ENCODE results near the gene SNTG2. TPM values are rescaled to one million over a fixed set of nuclear protein-coding genes. Genes with fewer than 3 reads are reported as not detected.

SNTG2 gene
- total and polyA plus RNA-seq, 12 donors: 0.39 to 2.8 (median 1.0) TPM; not detected in 1

- ATAC-seq (no peak), DNase-seq (no peak)
- peaks cover 0 to 5% (median 0%) of the 10 kb centered on the region in 7 donors for H3K27me3 ChIP-seq
- no peak for TF ChIP-seq CTCF (IDR thresholded peaks at IDR 0.05)
- H3K4me1 ChIP-seq: peaks cover 0 to 17% (median 0%) of the 10 kb centered on the region in 9 donors
- 76 to 91% methylated on average over 4 of the region's 4 CpGs for WGBS, 2 donors
- no peak overlapping the region for H3K4me3 ChIP-seq
- H3K9me3 ChIP-seq: peaks cover 0 to 34% (median 9%) of the 10 kb centered on the region in 11 donors
- no peaks in the 10 kb centered on the region for H3K36me3 ChIP-seq
- intact Hi-C loops (cut with DNase I): no loop called here
- H3K27ac ChIP-seq: no peak overlapping the region
These were observed 327.5 kb downstream of the SNTG2 start for GRCh38 chr2:1278125-1278524.

DNA sequence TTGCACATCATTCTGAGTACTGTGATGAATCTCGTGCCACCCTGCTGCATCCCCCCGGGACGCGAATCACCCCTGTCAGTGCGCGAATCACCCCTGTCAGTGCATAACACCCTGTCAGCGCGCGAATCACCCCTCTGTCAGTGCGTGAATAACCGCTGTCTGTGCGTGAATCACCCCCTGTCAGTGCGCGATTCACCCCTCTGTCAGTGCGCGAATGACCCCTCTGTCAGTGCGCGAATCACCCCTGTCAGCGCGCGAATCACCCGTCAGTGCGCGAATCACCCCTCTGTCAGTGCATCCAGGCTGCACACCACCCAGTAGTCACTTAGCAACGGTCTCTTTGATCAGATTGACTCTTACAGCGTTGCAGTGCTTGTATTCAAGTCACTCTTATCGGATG, 328.2 kb downstream of the SNTG2 start:
- 91 to 92% methylated on average over 27 of the region's 27 CpGs for WGBS, 2 donors
- peaks cover 0 to 20% (median 0%) of the 10 kb centered on the region in 9 donors for H3K4me1 ChIP-seq
- peaks cover 0 to 32% (median 9%) of the 10 kb centered on the region in 11 donors for H3K9me3 ChIP-seq
- H3K27me3 ChIP-seq: peaks cover 0 to 6% (median 0%) of the 10 kb centered on the region in 7 donors
- intact Hi-C loops (cut with DNase I): no loop called here
- H3K36me3 ChIP-seq: no peaks in the 10 kb centered on the region
- DNase-seq: no peak
- no peak for ATAC-seq
- no peak overlapping the region for H3K4me3 ChIP-seq
- no peak overlapping the region for H3K27ac ChIP-seq
- TF ChIP-seq CTCF (IDR thresholded peaks at IDR 0.05): no peak

- ATAC-seq (peak; percentile 33 to 92 (median 68)), DNase-seq (peak; percentile 45 to 53)
- WGBS, 2 donors: 15 to 20% methylated on average over 22 of the region's 22 CpGs
- no peaks in the 10 kb centered on the region for H3K36me3 ChIP-seq
- H3K4me1 ChIP-seq: peaks cover 0 to 20% (median 0%) of the 10 kb centered on the region in 9 donors
- H3K9me3 ChIP-seq: no peaks in the 10 kb centered on the region
- TF ChIP-seq CTCF (IDR thresholded peaks at IDR 0.05): no peak
- H3K27ac ChIP-seq: no peak overlapping the region
- peaks cover 0 to 15% (median 3%) of the 10 kb centered on the region in 7 donors for H3K27me3 ChIP-seq
- no peak overlapping the region for H3K4me3 ChIP-seq
- intact Hi-C loops (cut with DNase I): no loop called here
These were observed 331.9 kb downstream of the SNTG2 start for GRCh38 chr2:1282552-1282951.

GRCh38 chr2:1283020-1283801, 332.6 kb downstream of the SNTG2 start:
- no peaks in the 10 kb centered on the region for H3K36me3 ChIP-seq
- TF ChIP-seq CTCF (IDR thresholded peaks at IDR 0.05): no peak
- 77 to 78% methylated on average over 21 of the region's 21 CpGs for WGBS, 2 donors
- no peak overlapping the region for H3K27ac ChIP-seq
- H3K27me3 ChIP-seq: peaks cover 0 to 15% (median 3%) of the 10 kb centered on the region in 7 donors
- intact Hi-C loops (cut with DNase I): no loop called here
- H3K9me3 ChIP-seq: no peaks in the 10 kb centered on the region
- ATAC-seq (peak in 2 of 8 donors; percentile 17 to 39), DNase-seq (no peak)
- H3K4me3 ChIP-seq: no peak overlapping the region
- peaks cover 0 to 20% (median 0%) of the 10 kb centered on the region in 9 donors for H3K4me1 ChIP-seq
